A549 (cell line): ENCODE results near the gene GSTM2.

Experiments
- BCL3 ChIP-seq: fragments of >200 bp; sonication (Bioruptor Twin); formaldehyde crosslinking; IDR thresholded peaks from 3 replicates; pipeline ENCODE4 v1.6.1; 2016
- CTCF ChIP-seq: fragments of >200 bp; sonication (Bioruptor Twin); formaldehyde crosslinking; IDR thresholded peaks from 3 replicates; pipeline ENCODE4 v1.5.1; 2016
- EP300 ChIP-seq, 2 experiments: fragments of >200 bp; sonication (Bioruptor Twin); formaldehyde crosslinking; IDR thresholded peaks; 2 replicates in 1 of 2; 3 replicates in 1 of 2; pipeline ENCODE4 v1.6.1; 2016 to 2017
- HDAC2 ChIP-seq: fragments of 200-600 bp; sonication (generic); IDR thresholded peaks from 2 replicates; pipeline ENCODE4 v1.6.1; 2016
- MYC ChIP-seq: IDR thresholded peaks from 2 replicates; pipeline ENCODE4 v1.6.1; 2012; ENCODE audit warnings: mild to moderate bottlenecking, inconsistent platforms, low read length, improper control_type of control experiment, borderline replicate concordance
- NFE2L2 ChIP-seq: fragments of 150-350 bp; conservative IDR thresholded peaks from 2 replicates; pipeline ENCODE4 v1.6.1; 2014; ENCODE audit warnings: low read length
- NR3C1 ChIP-seq: fragments of >200 bp; sonication (Bioruptor Twin); formaldehyde crosslinking; IDR thresholded peaks from 3 replicates; pipeline ENCODE4 v1.6.1; 2017
- POLR2A ChIP-seq: IDR thresholded peaks from 2 replicates; pipeline ENCODE4 v1.6.1; 2012; ENCODE audit warnings: mild to moderate bottlenecking, low read length
- POLR2AphosphoS2 ChIP-seq: conservative IDR thresholded peaks from 2 replicates; pipeline ENCODE4 v1.6.1; 2012; ENCODE audit warnings: low read length, improper control_type of control experiment, inconsistent platforms
- RARB ChIP-seq: fragments of 250-450 bp; sonication (Bioruptor Pico); IDR thresholded peaks from 2 replicates; pipeline ENCODE4 v1.8.0; 2021; ENCODE audit warnings: mild to moderate bottlenecking, moderate library complexity
- RFX5 ChIP-seq: fragments of 450-650 bp; IDR thresholded peaks from 2 replicates; pipeline ENCODE4 v1.7.1; 2014; ENCODE audit warnings: antibody characterized with exemption, mild to moderate bottlenecking, moderate library complexity
- SMC3 ChIP-seq: fragments of >200 bp; sonication (Bioruptor Twin); formaldehyde crosslinking; IDR thresholded peaks from 3 replicates; pipeline ENCODE4 v1.6.1; 2018; ENCODE audit warnings: inconsistent platforms
- SREBF2 ChIP-seq: fragments of 450-650 bp; IDR thresholded peaks from 2 replicates; pipeline ENCODE4 v1.6.1; 2014; ENCODE audit warnings: mild to moderate bottlenecking, moderate library complexity

GRCh38 chr1:109622137-109622892 is 45.5 kb upstream of the GSTM2 start:
- TF ChIP-seq SMC3 (no peak), NR3C1 (no peak), HDAC2 (no peak), BCL3 (no peak), CTCF (no peak), SREBF2 (no peak), EP300 (IDR thresholded peaks at IDR 0.05) (no peak), RFX5 (no peak), POLR2AphosphoS2 (no peak), MYC (no peak), POLR2A (no peak), RARB (CRISPR knock-in tag) (no peak), NFE2L2 (no peak)
